Suppressor macrophage treated with lipopolysaccharide for 4 hours (primary cell): ENCODE measurements around the gene HAX1.
A peak's percentile ranks its signal among the peaks of the same experiment; 100 is the strongest.
"Not testable (repeated sequence)": the region's sequence is repeated elsewhere in the genome, so short reads cannot be mapped to it uniquely, and the experiment has no call there.

ENCODE experiments used
- DNase-seq: peaks from one replicate; pipeline ENCODE4 v3.0.0-alpha.2; 2020

Gene HAX1

DNA sequence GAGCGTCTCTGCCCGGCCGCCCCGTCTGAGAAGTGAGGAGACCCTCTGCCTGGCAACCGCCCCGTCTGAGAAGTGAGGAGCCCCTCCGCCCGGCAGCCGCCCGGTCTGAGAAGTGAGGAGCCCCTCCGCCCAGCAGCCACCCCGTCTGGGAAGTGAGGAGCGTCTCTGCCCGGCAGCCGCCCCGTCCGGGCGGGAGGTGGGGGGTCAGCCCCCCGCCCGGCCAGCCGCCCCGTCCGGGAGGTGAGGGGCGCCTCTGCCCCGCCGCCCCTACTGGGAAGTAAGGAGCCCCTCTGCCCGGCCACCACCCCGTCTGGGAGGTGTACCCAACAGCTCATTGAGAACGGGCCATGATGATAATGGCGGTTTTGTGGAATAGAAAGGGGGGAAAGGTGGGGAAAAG is 15.2 kb downstream of the HAX1 start:
- DNase-seq: not testable (repeated sequence)

DNA sequence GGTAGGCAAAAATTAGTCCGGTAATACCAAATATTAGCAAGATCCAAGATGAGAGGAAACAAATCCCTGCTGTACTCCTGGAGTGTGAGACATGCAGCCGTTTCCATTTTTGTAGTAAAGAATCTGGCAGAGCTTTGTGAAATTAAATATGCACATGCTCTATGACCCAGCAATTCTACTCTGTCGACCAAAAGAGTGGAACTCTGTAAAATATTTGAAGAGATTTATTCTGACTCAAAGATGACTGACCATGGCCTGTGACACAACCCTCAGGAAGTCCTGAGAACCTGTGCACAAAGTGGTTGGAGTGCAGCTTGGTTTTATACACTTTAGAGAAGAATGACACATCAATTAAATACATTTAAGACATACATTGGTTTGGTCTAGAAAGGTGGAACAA is 16.2 kb downstream of the HAX1 start:
- DNase-seq: no peak

DNA sequence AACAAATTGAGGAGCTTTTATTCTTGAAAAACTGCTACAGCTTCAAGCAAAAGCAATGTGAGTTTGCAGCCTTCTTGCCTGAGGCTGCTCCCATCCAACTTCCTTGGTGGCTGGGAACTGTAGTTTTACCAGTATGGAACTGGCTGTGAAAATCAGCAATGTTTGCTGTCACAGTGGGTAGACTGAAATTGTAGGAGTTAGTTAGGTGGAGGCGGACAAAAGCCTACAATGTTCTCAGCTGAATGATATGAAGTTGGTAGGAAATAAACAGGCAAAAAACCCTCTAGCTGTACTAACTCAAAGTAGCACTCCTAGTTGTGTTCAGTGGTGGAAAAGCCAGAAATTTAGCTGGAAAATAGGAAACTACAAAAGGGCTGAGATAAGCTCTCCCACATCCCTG is 18.5 kb downstream of the HAX1 start:
- no peak for DNase-seq

DNA sequence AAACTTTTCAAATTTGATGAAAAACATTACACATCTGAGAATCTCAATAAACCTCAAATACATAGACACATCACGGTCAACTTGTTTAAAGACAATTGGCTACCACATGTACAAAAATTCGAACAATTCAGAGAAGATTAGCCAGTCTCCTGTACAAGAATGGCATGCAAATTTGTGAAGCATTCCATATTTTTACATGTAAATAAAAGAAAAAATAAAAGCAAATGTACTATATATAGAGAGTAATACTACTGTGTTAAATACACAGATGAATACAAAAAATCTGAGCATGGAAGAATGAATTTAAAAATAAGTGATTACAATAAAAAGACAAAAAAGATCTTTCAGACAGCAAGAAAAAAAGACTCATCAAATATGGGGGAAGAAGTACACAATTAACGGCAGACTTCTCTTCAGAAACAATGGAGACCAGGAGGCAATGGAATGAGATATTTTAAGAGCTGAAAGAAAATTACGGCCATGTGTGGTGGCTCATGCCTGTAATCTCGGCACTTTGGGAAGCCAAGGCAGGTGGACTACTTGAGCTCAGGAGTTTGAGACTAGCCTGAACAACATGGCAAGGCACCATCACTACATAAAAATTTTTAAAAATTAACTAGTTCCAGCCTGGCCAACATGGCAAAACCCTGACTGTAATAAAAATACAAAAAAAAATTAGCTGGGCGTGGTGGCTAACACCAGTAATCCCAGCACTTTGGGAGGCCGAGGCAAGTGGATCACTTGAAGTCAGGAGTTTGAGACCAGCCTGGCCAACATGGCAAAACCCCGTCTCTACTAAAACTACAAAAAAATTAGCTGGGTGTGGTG is 23.2 kb downstream of the HAX1 start:
- DNase-seq: peak; percentile 8

DNA sequence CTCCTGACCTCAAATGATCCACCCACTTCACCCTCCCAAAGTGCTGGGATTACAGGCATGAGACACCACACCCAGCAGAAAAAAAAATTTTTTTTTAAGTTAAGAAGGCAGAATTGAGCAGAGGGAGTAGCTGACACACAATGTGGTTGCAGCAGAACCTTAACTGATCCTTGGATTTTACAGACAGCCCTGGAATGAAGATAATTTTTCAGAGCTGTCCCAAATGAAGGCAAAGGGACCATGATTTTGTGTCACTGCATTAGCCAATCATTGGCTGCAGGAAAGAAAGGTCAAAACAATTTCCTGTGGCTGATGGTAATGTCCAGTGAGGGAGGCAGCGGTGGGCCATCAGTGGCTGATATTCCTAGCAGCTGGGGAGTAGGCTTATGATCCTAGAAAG is 29.2 kb downstream of the HAX1 start:
- DNase-seq: no peak

DNA sequence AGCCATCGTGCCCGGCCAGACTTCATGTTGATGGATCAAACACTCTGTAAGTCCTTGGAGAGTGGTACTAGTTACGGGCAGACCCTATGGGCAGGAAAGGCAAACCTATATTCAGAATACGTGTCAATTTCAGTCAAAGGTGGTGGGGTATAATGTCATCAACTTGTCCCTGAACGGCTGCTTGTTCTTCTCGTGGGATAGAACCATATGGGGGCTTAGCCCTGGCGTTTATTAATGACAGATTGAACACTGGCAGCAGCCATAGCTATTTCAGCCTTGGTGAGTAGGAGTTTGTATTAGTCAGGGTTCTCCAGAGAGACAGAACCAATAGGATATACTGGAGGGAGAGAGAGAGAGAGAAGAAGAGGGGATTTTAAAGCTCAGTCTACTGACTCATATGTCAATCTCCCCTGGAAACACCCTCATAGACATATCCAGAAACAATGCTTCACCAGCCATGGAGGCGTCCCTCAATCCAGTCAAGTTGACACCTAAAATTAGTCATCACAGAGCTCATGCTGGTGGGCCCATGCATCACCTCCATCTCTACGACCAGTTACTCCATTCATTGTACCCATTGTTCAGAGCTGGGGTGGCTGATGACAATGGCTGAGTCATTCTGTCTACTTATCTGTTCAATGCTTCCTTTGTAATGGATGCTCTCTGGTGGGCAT is 32.4 kb downstream of the HAX1 start:
- DNase-seq: no peak

DNA sequence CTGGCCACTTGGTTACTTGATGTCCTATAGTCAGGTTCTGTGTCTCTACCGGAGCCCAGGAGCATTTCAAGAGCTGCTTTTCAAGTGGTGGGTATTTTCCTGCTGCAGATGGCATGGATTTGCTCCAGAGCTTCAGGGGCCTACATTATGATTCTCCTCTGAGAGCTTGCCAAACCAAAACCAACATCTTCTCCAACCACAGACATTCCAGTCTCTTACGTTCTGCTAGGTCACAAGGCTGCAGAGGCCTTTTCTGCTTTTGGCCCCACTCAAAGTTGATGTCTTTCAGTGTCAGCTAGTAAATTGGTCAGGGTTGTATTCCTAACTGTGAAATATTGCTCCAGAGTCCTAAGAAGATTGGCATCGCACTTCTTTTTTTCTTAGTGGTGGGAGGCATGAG is 33.7 kb downstream of the HAX1 start:
- no peak for DNase-seq

DNA sequence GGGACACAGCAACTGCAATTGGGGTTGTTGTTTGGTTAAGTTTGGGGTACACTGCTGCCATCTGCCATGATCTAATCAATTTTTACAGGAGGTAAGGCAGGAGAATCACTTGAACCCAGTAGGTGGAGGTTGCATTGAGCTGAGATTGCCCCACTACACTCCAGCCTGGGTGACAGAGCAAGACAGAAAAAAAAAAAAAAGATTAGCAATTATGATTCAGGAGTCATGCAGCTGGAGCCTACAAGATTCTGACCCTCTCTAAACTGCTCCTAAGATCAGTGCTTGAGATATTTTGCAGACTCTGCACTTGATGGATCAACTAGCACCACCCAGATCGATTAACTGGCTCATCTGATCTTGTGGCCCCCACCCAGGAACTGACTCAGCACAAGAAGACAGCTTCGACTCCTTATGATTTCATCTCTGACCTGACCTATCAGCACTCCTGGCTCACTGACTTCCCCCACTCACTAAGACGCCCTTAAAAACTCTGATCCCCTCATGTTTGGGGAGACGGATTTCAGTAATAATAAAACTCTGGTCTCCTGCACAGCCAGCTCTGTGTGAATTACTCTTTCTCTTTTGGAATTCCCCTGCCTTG is 35.3 kb downstream of the HAX1 start:
- not testable (repeated sequence) for DNase-seq

DNA sequence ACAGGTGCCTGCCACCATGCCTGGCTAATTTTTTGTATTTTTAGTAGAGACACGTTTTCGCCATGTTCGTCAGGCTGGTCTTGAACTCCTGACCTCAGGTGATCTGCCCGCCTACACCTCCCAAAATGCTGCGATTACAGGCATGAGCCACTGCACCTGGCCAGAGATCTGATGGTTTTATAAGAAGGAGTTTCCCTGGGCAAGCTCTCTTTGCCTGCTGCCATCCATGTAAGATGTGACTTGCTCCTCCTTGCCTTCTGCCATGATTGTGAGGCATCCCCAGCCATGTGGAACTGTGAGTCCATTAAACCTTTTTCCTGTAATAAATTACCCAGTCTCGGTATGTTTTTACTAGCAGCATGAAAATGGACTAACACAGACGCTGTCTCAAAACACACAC is 36.7 kb downstream of the HAX1 start:
- DNase-seq: not testable (repeated sequence)

DNA sequence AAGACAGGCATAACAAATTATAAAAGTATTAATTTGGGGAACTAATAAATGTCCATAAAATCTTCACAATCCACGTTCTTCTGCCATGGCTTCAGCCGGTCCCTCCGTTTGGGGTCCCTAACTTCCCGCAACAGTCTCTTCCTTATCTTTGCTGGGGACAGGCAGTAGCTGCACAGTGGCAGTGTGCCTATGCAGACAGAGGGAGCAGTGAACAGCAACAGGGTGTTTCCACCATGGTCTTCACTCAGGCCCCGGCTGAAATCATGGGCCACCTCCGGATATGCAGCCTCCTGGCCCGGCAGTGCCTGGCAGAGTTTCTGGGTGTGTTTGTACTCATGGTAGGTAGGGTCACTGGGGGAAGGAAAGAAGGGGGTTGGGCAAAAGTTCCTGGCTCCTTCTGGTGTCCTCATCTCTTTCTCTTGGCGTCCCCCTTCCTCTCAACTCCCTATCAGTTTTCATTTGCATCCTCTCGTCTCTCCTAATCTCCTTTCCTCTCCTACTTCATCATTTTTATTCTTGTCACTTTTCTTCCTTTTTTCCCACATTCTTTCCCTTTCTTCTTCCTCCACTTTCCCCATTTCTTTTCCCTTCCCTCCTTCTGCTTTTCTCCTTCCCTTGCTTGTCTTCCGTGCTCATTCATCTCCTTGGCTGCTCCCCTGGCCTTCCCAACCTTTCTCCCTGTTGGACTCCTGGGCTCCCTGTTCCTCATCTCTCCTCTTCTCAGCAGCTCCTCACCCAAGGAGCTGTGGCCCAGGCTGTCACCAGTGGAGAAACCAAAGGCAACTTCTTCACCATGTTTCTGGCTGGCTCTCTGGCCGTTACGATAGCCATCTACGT is 40.0 kb downstream of the HAX1 start:
- not testable (repeated sequence) for DNase-seq

DNA sequence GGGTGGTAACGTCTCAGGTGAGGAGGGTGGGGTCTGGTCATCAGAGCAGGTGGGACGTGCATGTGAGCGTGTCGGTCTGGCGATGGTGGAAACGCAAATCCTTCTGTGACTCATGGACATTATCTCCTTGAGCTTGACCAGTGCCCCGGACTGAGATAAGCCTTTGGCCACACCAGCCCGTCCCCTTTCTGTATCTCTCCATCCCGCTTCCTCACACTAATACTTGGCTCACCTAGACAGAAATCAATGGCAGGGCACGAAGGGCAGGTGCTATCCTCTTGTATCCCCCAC is 40.6 kb downstream of the HAX1 start:
- DNase-seq: no peak

DNA sequence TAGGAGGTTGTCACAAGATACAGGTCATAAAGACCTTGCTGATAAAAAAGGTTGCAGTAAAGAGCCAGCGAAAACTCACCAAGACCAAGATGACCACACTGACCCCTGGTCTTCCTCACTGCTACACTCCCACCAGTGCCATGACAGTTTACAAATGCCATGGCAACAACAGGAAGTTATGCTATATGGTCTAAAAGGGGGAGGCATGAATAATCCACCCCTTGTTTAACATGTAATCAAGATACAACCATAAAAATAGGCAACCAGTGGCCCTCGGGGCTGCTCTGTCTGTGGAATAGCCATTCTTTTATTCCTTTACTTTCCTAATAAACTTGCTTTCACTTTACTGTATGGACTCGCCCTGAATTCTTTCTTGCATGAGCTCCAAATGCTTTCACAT is 41.8 kb downstream of the HAX1 start:
- not testable (repeated sequence) for DNase-seq

DNA sequence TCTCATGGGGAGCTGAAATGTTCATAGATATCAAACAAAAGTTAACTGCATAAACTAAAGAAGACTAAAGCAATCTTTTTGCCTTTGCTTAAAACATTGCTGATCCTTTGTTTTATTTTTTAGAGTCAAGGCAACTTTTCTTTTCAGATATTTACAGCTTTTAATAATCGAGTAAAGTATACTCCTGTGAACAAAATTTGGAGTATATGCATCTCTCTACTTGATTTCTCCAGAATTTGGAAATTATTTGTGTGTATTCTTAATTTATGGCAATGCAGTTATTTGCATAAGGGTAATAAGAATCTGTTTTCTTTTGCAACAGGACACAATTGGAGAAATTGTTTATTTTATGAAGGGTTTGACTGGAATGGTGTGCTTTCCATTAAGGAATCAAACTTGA is 44.3 kb downstream of the HAX1 start:
- no peak for DNase-seq

DNA sequence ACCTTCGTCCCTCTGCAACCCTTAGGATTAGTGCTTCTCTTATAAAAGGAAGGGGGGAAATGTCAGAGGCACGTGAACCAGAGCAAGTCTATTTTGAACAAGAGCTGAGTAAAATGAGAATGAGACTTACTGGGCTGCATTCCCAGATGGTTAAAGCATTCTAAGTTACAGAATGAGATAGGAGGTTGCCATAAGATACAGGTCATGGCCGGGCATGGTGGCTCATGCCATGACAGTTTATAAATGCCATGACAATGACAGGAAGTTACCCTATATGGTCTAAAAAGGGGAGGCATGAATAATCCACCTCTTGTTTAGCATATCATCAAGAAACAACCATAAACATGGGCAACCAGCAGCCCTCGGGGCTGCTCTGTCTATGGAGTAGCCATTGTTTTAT is 46.0 kb downstream of the HAX1 start:
- no peak for DNase-seq

DNA sequence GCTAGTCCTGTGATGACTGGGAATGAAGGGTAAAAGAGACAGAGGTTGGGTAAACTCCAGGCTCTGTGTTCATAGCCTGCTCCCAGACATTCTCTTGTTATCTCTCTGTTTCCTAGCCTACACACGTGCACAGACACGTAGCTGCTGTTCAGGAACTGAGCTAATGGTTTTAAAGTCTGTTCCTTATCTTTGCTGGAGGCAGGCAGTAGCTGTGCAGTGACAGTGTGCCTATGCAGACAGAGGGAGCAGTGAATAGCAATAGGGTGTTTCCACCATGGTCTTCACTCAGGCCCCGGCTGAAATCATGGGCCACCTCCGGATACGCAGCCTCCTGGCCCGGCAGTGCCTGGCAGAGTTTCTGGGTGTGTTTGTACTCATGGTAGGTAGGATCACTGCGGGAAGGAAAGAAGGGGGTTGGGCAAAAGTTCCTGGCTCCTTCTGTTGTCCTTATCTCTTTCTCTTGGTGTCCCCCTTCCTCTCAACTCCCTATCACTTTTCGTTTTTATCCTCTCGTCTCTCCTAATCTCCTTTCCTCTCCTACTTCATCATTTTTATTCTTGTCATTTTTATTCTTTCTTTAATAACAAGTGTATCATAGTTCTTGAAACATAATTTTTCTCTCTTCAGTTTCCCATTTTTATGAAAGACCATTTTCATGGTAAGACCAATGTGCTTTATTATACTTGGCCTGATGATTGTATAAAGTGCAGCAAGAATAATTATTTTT is 48.6 kb downstream of the HAX1 start, which contains the start of gene AQP10:
Gene AQP10 (plus strand): TSS at position 212 of the 727 bp plus-strand sequence. CDS start 63 bp downstream, at position 275.
- DNase-seq: peak; percentile 15

DNA sequence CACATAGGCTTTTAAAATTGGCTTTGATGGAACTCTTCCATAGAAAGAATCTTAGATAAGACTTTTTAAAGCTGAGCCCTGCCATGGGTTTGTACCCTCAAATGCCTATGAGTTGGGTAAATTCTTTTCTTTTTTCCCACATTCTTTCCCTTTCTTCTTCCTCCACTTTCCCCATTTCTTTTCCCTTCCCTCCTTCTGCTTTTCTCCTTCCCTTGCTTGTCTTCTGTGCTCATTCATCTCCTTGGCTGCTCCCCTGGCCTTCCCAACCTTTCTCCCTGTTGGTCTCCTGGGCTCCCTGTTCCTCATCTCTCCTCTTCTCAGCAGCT is 49.1 kb downstream of the HAX1 start:
- DNase-seq: not testable (repeated sequence)

DNA sequence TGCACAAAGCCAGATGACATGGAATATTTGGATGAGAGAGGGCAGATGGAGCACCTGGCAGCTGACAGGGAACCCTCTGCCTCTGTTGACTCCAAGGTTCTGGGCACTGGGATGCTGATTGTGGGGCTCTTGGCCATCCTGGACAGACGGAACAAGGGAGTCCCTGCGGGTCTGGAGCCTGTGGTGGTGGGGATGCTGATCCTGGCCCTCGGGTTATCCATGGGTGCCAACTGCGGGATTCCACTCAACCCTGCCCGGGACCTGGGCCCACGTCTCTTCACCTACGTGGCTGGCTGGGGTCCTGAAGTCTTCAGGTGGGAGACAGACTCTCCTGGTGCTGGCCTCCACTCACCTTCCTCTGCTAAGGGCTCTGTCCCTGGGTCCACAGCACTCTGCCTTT is 51.1 kb downstream of the HAX1 start:
- no peak for DNase-seq

DNA sequence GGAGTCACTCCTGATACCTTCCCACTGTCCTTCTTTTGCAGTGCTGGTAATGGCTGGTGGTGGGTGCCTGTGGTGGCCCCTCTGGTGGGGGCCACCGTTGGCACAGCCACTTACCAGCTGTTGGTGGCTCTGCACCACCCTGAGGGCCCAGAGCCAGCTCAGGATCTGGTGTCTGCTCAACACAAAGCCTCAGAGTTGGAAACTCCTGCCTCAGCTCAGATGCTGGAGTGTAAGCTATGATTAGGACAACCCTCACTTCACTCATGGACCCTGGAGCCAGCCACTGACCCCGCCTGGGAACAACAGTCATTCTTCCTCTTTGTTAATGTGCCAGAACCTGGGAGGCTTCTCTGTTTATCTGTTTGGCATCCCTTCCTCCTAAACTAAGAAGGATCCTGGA is 51.8 kb downstream of the HAX1 start:
- DNase-seq: no peak

DNA sequence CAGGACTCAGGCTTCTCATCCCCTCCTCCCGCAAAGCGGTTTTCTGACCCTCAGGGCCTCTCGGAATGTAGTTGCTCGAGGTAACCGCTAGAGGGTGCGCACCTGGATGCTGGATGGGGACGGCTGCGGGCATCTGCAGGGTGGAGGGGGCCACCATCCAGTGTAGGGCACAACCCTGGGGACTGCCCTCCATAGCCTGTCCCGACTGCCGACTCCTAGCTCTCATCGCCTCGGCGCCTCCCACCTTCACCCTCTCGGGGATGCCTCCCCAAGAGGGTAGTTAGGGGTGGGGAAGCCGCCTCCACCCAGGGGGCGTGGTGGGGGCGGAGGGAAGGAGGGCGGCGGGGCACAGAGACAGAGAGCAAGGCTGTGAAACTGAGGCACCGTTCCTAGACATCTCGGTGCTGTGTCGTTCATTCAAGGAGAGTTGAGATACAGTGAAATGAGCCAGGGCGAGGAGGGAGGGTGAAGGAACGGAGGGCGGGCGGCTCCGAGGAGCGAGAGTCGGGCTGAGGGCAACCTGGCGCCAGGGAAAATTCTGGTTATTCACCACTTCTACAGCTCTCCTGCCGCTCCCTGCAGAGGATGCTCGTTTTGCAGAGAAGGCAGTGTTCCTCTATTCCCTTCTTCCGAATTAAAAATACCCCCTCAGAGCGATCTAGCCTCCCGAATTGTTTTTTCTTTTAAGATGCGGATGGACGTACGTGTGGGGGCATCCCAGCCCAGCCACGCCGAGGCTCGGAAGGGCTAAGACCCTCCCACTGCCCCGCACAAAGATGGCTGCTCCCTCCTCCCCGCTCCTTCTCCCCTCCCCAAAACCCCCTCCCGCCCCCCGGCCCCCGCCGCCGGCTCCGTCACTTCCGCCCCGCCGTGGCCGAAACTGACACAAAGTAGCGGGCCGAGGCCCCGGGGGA is 52.5 kb downstream of the HAX1 start, which contains the start of gene ATP8B2:
Gene ATP8B2 (plus strand): TSS at position 857 of the 914 bp plus-strand sequence. CDS start 2,617 bp downstream, outside the sequence.
- DNase-seq: peak; percentile 62
